Neural progenitor cell (in vitro differentiated cells): ENCODE results near the gene C17orf114.

Source experiments
- EZH2 ChIP-seq: fragments of 200-600 bp; sonication (generic); IDR thresholded peaks from 2 replicates; pipeline ENCODE4 v1.6.1; 2017; ENCODE audit warnings: antibody characterized with exemption, mild to moderate bottlenecking, moderate library complexity
- EZH2phosphoT487 ChIP-seq: fragments of 200-600 bp; sonication (generic); IDR thresholded peaks from 2 replicates; pipeline ENCODE4 v1.6.1; 2017; ENCODE audit warnings: antibody characterized with exemption
- TF ChIP-seq, protein P1 (sequence below): fragments of 200-600 bp; sonication (generic); IDR thresholded peaks from 2 replicates; pipeline ENCODE4 v1.5.1; 2017; ENCODE audit warnings: antibody characterized with exemption, mild to moderate bottlenecking

DNA sequence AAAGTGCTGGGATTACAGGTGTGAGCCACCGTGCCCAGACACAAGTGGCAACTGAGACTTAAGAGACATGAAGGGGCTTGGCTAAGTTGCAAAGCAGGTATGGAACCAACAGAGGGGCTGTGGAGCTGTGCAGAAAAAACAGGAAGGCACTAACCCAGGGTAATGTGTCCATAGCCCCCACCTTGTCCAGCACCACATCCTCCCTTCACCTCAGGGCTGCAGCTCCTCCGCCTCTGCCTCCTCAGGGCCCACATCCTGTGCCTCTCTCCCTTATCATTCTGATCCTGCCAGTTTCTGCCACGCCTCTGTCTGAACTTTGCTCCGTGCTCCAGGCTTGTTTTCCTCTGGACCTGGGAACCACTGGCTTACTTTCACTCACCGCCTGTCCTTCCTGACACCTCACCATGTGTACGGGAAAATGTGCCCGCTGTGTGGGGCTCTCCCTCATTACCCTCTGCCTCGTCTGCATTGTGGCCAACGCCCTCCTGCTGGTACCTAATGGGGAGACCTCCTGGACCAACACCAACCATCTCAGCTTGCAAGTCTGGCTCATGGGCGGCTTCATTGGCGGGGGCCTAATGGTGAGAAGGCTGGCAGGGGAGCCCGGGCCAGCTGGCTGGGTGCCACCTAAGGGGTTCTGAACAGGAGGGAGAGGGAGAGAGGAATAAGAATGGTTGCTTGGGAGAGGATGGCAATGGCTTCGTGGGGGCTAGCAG, 30.5 kb downstream of the C17orf114 start, which contains the start of gene TM4SF5:
- TF ChIP-seq, protein P1, sequence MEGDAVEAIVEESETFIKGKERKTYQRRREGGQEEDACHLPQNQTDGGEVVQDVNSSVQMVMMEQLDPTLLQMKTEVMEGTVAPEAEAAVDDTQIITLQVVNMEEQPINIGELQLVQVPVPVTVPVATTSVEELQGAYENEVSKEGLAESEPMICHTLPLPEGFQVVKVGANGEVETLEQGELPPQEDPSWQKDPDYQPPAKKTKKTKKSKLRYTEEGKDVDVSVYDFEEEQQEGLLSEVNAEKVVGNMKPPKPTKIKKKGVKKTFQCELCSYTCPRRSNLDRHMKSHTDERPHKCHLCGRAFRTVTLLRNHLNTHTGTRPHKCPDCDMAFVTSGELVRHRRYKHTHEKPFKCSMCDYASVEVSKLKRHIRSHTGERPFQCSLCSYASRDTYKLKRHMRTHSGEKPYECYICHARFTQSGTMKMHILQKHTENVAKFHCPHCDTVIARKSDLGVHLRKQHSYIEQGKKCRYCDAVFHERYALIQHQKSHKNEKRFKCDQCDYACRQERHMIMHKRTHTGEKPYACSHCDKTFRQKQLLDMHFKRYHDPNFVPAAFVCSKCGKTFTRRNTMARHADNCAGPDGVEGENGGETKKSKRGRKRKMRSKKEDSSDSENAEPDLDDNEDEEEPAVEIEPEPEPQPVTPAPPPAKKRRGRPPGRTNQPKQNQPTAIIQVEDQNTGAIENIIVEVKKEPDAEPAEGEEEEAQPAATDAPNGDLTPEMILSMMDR = no peak
- TF ChIP-seq EZH2phosphoT487 (no peak), EZH2 (no peak)
